Nephron progenitor cell (in vitro differentiated cells): ENCODE measurements around the gene SLC39A6.

Experiments
- DNase-seq: peaks from one replicate; pipeline ENCODE4 v3.0.0; 2021
- H3K27ac Mint-ChIP-seq: 2 replicates; pipeline ENCODE4 v1.8.0; 2021; ENCODE audit warnings: mild to moderate bottlenecking, moderate library complexity, mixed read lengths
- H3K27me3 Mint-ChIP-seq: 2 replicates; pipeline ENCODE4 v1.8.0; 2021; ENCODE audit warnings: mild to moderate bottlenecking, low read depth, mixed read lengths; ENCODE audit not compliant: poor library complexity
- H3K36me3 Mint-ChIP-seq: 2 replicates; pipeline ENCODE4 v1.8.0; 2021; ENCODE audit warnings: low read depth, mixed read lengths
- H3K4me1 Mint-ChIP-seq: 2 replicates; pipeline ENCODE4 v1.8.0; 2021; ENCODE audit warnings: mixed read lengths
- H3K4me3 Mint-ChIP-seq: 2 replicates; pipeline ENCODE4 v1.8.0; 2021; ENCODE audit warnings: mild to moderate bottlenecking, moderate library complexity, mixed read lengths
- H3K9me3 Mint-ChIP-seq: 2 replicates; pipeline ENCODE4 v1.8.0; 2021; ENCODE audit warnings: mild to moderate bottlenecking, moderate library complexity, mixed read lengths
- CTCF ChIP-seq: fragments of 200-600 bp; sonication (generic); IDR thresholded peaks from 2 replicates; pipeline ENCODE4 v1.5.0; 2021; ENCODE audit warnings: antibody characterized with exemption

SLC39A6 gene

GRCh38 chr18:36149514-36150289 is 20.6 kb upstream of the SLC39A6 start:
- no peaks in the 10 kb centered on the region for H3K27me3 Mint-ChIP-seq
- peaks cover 12% of the 10 kb centered on the region for H3K4me1 Mint-ChIP-seq
- H3K36me3 Mint-ChIP-seq: peaks cover 81% of the 10 kb centered on the region
- no peaks in the 10 kb centered on the region for H3K9me3 Mint-ChIP-seq
- no peak for DNase-seq
- no peak for TF ChIP-seq CTCF
- peak overlapping the region; percentile 75 for H3K27ac Mint-ChIP-seq
- H3K4me3 Mint-ChIP-seq: no peak overlapping the region

GRCh38 chr18:36143391-36143790 is 14.3 kb upstream of the SLC39A6 start:
- H3K9me3 Mint-ChIP-seq: no peaks in the 10 kb centered on the region

GRCh38 chr18:36142751-36143150 is 13.6 kb upstream of the SLC39A6 start:
- peaks cover 63% of the 10 kb centered on the region for H3K36me3 Mint-ChIP-seq
- H3K4me3 Mint-ChIP-seq: no peak overlapping the region
- DNase-seq: no peak
- no peaks in the 10 kb centered on the region for H3K9me3 Mint-ChIP-seq
- peaks cover 10% of the 10 kb centered on the region for H3K4me1 Mint-ChIP-seq
- no peak overlapping the region for H3K27ac Mint-ChIP-seq
- TF ChIP-seq CTCF: no peak
- H3K27me3 Mint-ChIP-seq: no peaks in the 10 kb centered on the region

More at GRCh38 chr18:36143391-36143790, 14.3 kb upstream of the SLC39A6 start:
- H3K4me3 Mint-ChIP-seq: no peak overlapping the region
- TF ChIP-seq CTCF: no peak
- no peak for DNase-seq
- no peak overlapping the region for H3K27ac Mint-ChIP-seq
- H3K36me3 Mint-ChIP-seq: peaks cover 66% of the 10 kb centered on the region
- no peaks in the 10 kb centered on the region for H3K27me3 Mint-ChIP-seq
- H3K4me1 Mint-ChIP-seq: peaks cover 10% of the 10 kb centered on the region

GRCh38 chr18:36141576-36141975 is 12.4 kb upstream of the SLC39A6 start:
- H3K9me3 Mint-ChIP-seq: no peaks in the 10 kb centered on the region
- H3K4me3 Mint-ChIP-seq: no peak overlapping the region
- no peaks in the 10 kb centered on the region for H3K27me3 Mint-ChIP-seq
- no peak overlapping the region for H3K27ac Mint-ChIP-seq
- TF ChIP-seq CTCF: no peak
- H3K4me1 Mint-ChIP-seq: peaks cover 10% of the 10 kb centered on the region
- DNase-seq: no peak
- H3K36me3 Mint-ChIP-seq: peaks cover 61% of the 10 kb centered on the region

GRCh38 chr18:36139245-36139644 is 10.1 kb upstream of the SLC39A6 start:
- no peak overlapping the region for H3K27ac Mint-ChIP-seq
- peak; percentile 17 for DNase-seq
- no peaks in the 10 kb centered on the region for H3K9me3 Mint-ChIP-seq
- peaks cover 10% of the 10 kb centered on the region for H3K4me1 Mint-ChIP-seq
- no peak for TF ChIP-seq CTCF
- H3K27me3 Mint-ChIP-seq: no peaks in the 10 kb centered on the region
- peaks cover 54% of the 10 kb centered on the region for H3K36me3 Mint-ChIP-seq
- H3K4me3 Mint-ChIP-seq: no peak overlapping the region

GRCh38 chr18:36135264-36135663 is 6.1 kb upstream of the SLC39A6 start:
- H3K27ac Mint-ChIP-seq: no peak overlapping the region
- no peak overlapping the region for H3K4me3 Mint-ChIP-seq
- no peak for TF ChIP-seq CTCF
- peaks cover 38% of the 10 kb centered on the region for H3K4me1 Mint-ChIP-seq
- no peak for DNase-seq
- peaks cover 40% of the 10 kb centered on the region for H3K36me3 Mint-ChIP-seq
- H3K27me3 Mint-ChIP-seq: peaks cover 3% of the 10 kb centered on the region
- no peaks in the 10 kb centered on the region for H3K9me3 Mint-ChIP-seq
